GM19239 (cell line): ENCODE measurements around the gene FAM53B.

Source experiments
- DNase-seq: peaks from one replicate; pipeline ENCODE4 v3.0.0; 2011; ENCODE audit warnings: low spot score; ENCODE audit not compliant: insufficient read length
- FAIRE-seq: peaks from 2 replicates; lab custom pipeline; 2011; peaks lifted over from hg19 to GRCh38; lab: Jason Lieb, UNC

Gene FAM53B

GRCh38 chr10:124570646-124571045 lies 173.5 kb downstream of the FAM53B start:
- FAIRE-seq, result no peak
- no peak for DNase-seq

- FAIRE-seq, result no peak
- no peak for DNase-seq
Measured at GRCh38 chr10:124569623-124570470, 174.3 kb downstream of the FAM53B start.
